Stimulated activated CD4-positive, alpha-beta T cell treated with anti-CD3 and anti-CD28 coated beads, Interleukin-15, amount 100 ng/mL, for 24 hours (primary cell): ENCODE results near the gene TTC21B.
A peak's percentile ranks its signal among the peaks of the same experiment; 100 is the strongest.
"Not testable (repeated sequence)": the region's sequence is repeated elsewhere in the genome, so short reads cannot be mapped to it uniquely, and the experiment has no call there.

Source experiments
- DNase-seq: peaks from one replicate; pipeline ENCODE4 v3.0.0-alpha.2; 2020

The TTC21B gene

GRCh38 chr2:165953655-165954606 is at the start of gene TTC21B:
TTC21B (minus strand) TSS chr2:165953776; CDS start chr2:165953705, 71 bp downstream.
- DNase-seq = peak; percentile 95

- no peak for DNase-seq
Measured at GRCh38 chr2:166000401-166000800, 46.8 kb upstream of the TTC21B start.

- DNase-seq = no peak
Measured at GRCh38 chr2:165990846-165991245, 37.3 kb upstream of the TTC21B start.

- no peak for DNase-seq
Measured at GRCh38 chr2:165989851-165990250, 36.3 kb upstream of the TTC21B start.

GRCh38 chr2:165985120-165985519 is 31.5 kb upstream of the TTC21B start:
- DNase-seq = no peak

GRCh38 chr2:165972161-165972560 is 18.6 kb upstream of the TTC21B start:
- DNase-seq = not testable (repeated sequence)

- DNase-seq = no peak
Measured at GRCh38 chr2:165970663-165971062, 17.1 kb upstream of the TTC21B start.

- no peak for DNase-seq
Measured at GRCh38 chr2:165969227-165969626, 15.7 kb upstream of the TTC21B start.

GRCh38 chr2:165967746-165968145 is 14.2 kb upstream of the TTC21B start:
- no peak for DNase-seq

- DNase-seq = no peak
Measured at GRCh38 chr2:165961818-165962217, 8.2 kb upstream of the TTC21B start.

GRCh38 chr2:165959371-165959770 is 5.8 kb upstream of the TTC21B start:
- no peak for DNase-seq

- DNase-seq = no peak
Measured at GRCh38 chr2:165958313-165958960, 4.9 kb upstream of the TTC21B start.

- DNase-seq = no peak
Measured at GRCh38 chr2:165957030-165957675, 3.6 kb upstream of the TTC21B start.

GRCh38 chr2:165953306-165953654 is 296 bp downstream of the TTC21B start:
- DNase-seq = no peak

- no peak for DNase-seq
Measured at GRCh38 chr2:165952741-165953211, 800 bp downstream of the TTC21B start.

GRCh38 chr2:165952085-165952484 is 1.5 kb downstream of the TTC21B start:
- no peak for DNase-seq

- DNase-seq = no peak
Measured at GRCh38 chr2:165950438-165950837, 3.1 kb downstream of the TTC21B start.

- DNase-seq = no peak
Measured at GRCh38 chr2:165941827-165942226, 11.7 kb downstream of the TTC21B start.

GRCh38 chr2:165938237-165938636 is 15.3 kb downstream of the TTC21B start:
- DNase-seq = no peak

- no peak for DNase-seq
Measured at GRCh38 chr2:165933211-165933910, 20.2 kb downstream of the TTC21B start.

- DNase-seq = no peak
Measured at GRCh38 chr2:165927774-165928173, 25.8 kb downstream of the TTC21B start.

- DNase-seq = no peak
Measured at GRCh38 chr2:165927353-165927752, 26.2 kb downstream of the TTC21B start.

GRCh38 chr2:165924946-165925345 is 28.6 kb downstream of the TTC21B start:
- DNase-seq = no peak
